ENCODE results near the gene ENOX1. TPM values are rescaled to one million over a fixed set of nuclear protein-coding genes. Genes with fewer than 3 reads are reported as not detected.
"Not testable (repeated sequence)": the region's sequence is repeated elsewhere in the genome, so short reads cannot be mapped to it uniquely, and the experiment has no call there.

Gene ENOX1
- total and polyA plus RNA-seq, 9 donors = 10.1 to 17.5 (median 12.2) TPM

DNA sequence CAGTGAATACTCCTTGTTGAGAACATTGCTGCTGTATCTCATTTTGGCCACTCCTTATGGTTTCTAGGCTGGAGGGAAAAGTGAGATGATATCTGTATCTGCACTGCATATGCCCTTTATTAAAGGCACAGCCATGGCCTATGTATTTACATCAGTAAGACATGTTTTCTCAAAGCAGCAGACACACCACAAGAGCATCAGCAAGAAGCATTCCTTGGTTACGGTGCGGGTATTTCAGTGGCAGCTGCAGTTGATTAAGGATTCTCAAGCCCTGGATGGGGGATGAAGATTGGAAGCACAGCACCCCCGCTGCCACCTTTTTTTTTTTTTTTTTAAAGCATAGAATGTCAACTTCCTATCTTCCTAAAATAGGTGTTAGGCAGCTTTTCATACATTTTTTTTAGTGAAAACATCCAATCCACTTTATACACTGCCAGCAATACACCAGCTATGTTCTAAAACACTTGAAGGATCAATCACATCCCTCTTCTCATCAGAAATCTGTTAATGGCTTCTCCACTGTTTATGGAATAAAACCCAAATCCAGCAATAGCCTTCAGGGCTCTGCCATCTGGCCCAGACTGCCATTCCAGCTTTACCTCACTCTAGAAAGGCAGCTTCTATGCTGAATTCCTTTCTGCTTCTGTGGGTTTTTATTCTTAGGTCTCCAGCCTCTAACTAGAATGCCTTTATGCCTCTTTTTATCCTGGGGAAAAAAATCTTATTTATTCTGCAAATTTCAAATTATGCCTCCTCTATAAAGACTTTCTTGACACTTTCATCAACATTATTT is 432.4 kb downstream of the ENOX1 start:
- peaks cover 17% of the 10 kb centered on the region for H3K4me1 ChIP-seq (ENCODE audit: control insufficient read depth, insufficient read depth, low read length)
- WGBS (ENCODE audit: insufficient coverage) = no CpG with 5 or more reads among the region's 3 CpGs
- no peaks in the 10 kb centered on the region for H3K27me3 ChIP-seq (ENCODE audit: control insufficient read depth, insufficient read depth, low read length)
- H3K36me3 ChIP-seq (ENCODE audit: control insufficient read depth, insufficient read depth, low read length) = peaks cover 13% of the 10 kb centered on the region
- no peak overlapping the region for H3K4me3 ChIP-seq (ENCODE audit: low read length)
- no peak for DNase-seq
- H3K9me3 ChIP-seq (replicated peaks; ENCODE audit: control insufficient read depth, low read depth, low read length) = no peaks in the 10 kb centered on the region
- no peak overlapping the region for H3K27ac ChIP-seq (ENCODE audit: low read length)

DNA sequence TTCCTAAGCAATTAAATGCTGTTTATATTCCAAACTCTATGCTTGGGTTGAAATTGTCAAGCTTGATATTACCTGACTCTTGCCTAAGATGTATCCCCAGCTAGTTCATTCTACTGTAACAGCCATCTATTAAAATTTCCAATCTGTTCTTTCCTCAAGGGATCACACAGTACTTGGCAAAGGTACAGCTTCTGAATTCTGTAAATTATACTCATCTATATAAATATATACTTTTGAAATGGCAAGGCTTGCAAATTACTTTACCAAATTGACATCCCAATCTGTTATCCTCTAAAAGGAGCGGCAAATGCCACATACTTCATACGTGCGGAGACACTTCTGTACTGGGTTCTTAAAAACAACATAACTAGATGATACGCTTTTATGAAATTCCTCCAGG is 433.1 kb downstream of the ENOX1 start:
- Histone ChIP-seq H3K9me3 (replicated peaks; ENCODE audit: control insufficient read depth, low read depth, low read length) (no peaks in the 10 kb centered on the region), H3K4me1 (ENCODE audit: control insufficient read depth, insufficient read depth, low read length) (peaks cover 17% of the 10 kb centered on the region), H3K4me3 (ENCODE audit: low read length) (no peak overlapping the region), H3K27ac (ENCODE audit: low read length) (no peak overlapping the region), H3K27me3 (ENCODE audit: control insufficient read depth, insufficient read depth, low read length) (no peaks in the 10 kb centered on the region), H3K36me3 (ENCODE audit: control insufficient read depth, insufficient read depth, low read length) (peaks cover 13% of the 10 kb centered on the region)
- no CpG with 5 or more reads among the region's 4 CpGs for WGBS (ENCODE audit: insufficient coverage)
- DNase-seq = no peak

DNA sequence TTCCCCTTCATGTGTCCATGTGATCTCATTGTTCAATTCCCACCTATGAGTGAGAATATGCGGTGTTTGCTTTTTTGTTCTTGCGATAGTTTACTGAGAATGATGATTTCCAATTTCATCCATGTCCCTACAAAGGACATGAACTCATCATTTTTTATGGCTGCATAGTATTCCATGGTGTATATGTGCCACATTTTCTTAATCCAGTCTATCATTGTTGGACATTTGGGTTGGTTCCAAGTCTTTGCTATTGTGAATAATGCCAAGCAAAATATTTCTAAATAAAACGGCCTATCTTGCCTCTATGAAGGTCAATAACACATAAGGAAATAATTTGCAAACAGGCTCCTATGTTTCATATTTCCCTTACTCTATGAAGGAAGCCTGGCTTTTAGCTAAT is 435.2 kb downstream of the ENOX1 start:
- H3K9me3 ChIP-seq (replicated peaks; ENCODE audit: control insufficient read depth, low read depth, low read length); H3K4me1 ChIP-seq (ENCODE audit: control insufficient read depth, insufficient read depth, low read length); H3K36me3 ChIP-seq (ENCODE audit: control insufficient read depth, insufficient read depth, low read length); H3K4me3 ChIP-seq (ENCODE audit: low read length); H3K27ac ChIP-seq (ENCODE audit: low read length); DNase-seq; H3K27me3 ChIP-seq (ENCODE audit: control insufficient read depth, insufficient read depth, low read length): not testable (repeated sequence)
- WGBS (ENCODE audit: insufficient coverage) = no CpG with 5 or more reads among the region's 3 CpGs

DNA sequence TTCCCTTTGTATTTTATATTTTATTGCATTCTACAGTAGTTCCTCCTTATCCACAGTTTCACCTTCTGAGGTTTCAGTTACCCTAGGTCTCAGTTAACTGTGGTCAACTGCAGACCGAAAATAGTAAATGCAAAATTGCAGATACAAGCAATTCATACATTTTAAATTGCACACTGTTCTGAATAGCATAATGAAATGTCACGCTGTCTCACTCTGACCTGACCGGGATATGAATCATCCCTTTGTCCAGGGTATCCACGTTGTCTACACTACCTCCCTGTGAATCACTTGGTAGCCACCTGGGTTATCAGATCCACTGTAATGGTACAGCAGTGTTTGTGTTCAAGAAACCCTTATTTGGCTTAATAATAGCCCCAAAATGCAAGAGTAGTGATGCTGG is 438.4 kb downstream of the ENOX1 start:
- WGBS (ENCODE audit: insufficient coverage) = 58% methylated on average over 2 of the region's 4 CpGs

DNA sequence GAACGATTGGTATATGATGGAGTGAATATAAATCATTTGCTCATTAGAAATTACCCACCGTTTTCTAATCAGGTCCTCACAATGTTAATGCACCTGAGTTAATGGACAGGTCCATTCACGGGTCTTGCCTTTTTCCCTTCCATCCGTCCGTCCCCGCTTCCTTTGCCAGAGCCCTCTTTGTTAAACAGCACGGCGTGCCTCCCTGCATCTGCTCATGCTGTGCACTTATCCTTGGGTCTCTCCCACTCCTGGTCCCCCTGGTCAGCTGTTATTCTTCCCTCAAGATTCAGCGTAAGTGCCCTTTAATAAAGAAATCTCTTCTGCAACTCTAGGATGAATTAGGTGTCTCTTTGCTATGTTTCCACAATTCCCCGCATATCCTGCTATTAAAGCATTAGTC is 438.9 kb downstream of the ENOX1 start:
- Histone ChIP-seq H3K36me3 (ENCODE audit: control insufficient read depth, insufficient read depth, low read length) (peaks cover 8% of the 10 kb centered on the region), H3K4me3 (ENCODE audit: low read length) (no peak overlapping the region), H3K4me1 (ENCODE audit: control insufficient read depth, insufficient read depth, low read length) (no peaks in the 10 kb centered on the region), H3K27ac (ENCODE audit: low read length) (no peak overlapping the region), H3K9me3 (replicated peaks; ENCODE audit: control insufficient read depth, low read depth, low read length) (no peaks in the 10 kb centered on the region), H3K27me3 (ENCODE audit: control insufficient read depth, insufficient read depth, low read length) (no peaks in the 10 kb centered on the region)
- 76% methylated on average over 6 of the region's 10 CpGs for WGBS (ENCODE audit: insufficient coverage)
- DNase-seq = no peak

More for the DNA sequence above, 438.4 kb downstream of the ENOX1 start:
- H3K36me3 ChIP-seq (ENCODE audit: control insufficient read depth, insufficient read depth, low read length) = peaks cover 8% of the 10 kb centered on the region
- H3K4me1 ChIP-seq (ENCODE audit: control insufficient read depth, insufficient read depth, low read length) = no peaks in the 10 kb centered on the region
- no peaks in the 10 kb centered on the region for H3K27me3 ChIP-seq (ENCODE audit: control insufficient read depth, insufficient read depth, low read length)
- H3K27ac ChIP-seq (ENCODE audit: low read length) = no peak overlapping the region
- no peaks in the 10 kb centered on the region for H3K9me3 ChIP-seq (replicated peaks; ENCODE audit: control insufficient read depth, low read depth, low read length)
- DNase-seq = no peak
- H3K4me3 ChIP-seq (ENCODE audit: low read length) = no peak overlapping the region

DNA sequence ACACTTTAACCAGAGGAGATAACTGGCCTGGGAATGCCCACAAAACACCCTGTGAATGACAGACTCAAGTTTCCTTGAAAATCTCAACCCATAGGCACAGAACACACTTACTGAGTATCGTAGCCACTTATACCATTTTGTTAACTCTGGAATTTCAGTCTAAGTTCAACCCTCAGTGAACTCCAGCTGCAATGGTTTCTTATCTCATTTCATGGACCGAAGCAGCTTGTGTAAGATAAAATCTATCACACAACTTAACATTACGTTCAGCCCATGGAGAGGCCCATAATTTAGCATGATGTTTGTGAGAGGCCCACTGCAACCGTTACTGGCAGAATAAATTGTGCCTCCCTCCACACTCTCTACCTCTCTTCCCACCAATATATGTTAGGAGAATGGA is 440.3 kb downstream of the ENOX1 start:
- WGBS (ENCODE audit: insufficient coverage) = 89% methylated on average over 1 of the region's 4 CpGs
- Histone ChIP-seq H3K36me3 (ENCODE audit: control insufficient read depth, insufficient read depth, low read length) (peaks cover 8% of the 10 kb centered on the region), H3K27ac (ENCODE audit: low read length) (no peak overlapping the region), H3K4me3 (ENCODE audit: low read length) (no peak overlapping the region), H3K9me3 (replicated peaks; ENCODE audit: control insufficient read depth, low read depth, low read length) (no peaks in the 10 kb centered on the region), H3K4me1 (ENCODE audit: control insufficient read depth, insufficient read depth, low read length) (no peaks in the 10 kb centered on the region), H3K27me3 (ENCODE audit: control insufficient read depth, insufficient read depth, low read length) (no peaks in the 10 kb centered on the region)
- no peak for DNase-seq

DNA sequence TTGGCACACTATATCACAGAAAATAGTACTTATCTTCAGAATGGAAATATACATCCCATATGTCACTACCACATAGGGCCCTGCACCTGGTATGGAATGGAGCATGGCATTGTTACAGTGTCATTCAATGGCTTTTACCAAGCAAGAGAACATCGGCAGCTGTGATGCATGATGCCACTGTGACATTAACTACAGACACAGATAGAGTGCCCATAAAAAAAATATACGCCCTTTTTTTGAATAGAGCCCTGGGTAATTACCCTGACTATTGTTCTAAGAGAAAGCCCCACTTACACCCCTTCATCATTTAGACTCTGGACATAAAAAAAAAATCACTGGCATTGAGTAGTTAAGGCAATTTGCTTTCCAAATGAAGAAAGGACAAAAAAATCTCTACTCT is 443.1 kb downstream of the ENOX1 start:
- Histone ChIP-seq H3K9me3 (replicated peaks; ENCODE audit: control insufficient read depth, low read depth, low read length) (no peaks in the 10 kb centered on the region), H3K4me1 (ENCODE audit: control insufficient read depth, insufficient read depth, low read length) (peaks cover 11% of the 10 kb centered on the region), H3K4me3 (ENCODE audit: low read length) (no peak overlapping the region), H3K27me3 (ENCODE audit: control insufficient read depth, insufficient read depth, low read length) (no peaks in the 10 kb centered on the region), H3K27ac (ENCODE audit: low read length) (no peak overlapping the region), H3K36me3 (ENCODE audit: control insufficient read depth, insufficient read depth, low read length) (peaks cover 8% of the 10 kb centered on the region)
- no peak for DNase-seq
- WGBS (ENCODE audit: insufficient coverage) = no CpG with 5 or more reads among the region's 2 CpGs

DNA sequence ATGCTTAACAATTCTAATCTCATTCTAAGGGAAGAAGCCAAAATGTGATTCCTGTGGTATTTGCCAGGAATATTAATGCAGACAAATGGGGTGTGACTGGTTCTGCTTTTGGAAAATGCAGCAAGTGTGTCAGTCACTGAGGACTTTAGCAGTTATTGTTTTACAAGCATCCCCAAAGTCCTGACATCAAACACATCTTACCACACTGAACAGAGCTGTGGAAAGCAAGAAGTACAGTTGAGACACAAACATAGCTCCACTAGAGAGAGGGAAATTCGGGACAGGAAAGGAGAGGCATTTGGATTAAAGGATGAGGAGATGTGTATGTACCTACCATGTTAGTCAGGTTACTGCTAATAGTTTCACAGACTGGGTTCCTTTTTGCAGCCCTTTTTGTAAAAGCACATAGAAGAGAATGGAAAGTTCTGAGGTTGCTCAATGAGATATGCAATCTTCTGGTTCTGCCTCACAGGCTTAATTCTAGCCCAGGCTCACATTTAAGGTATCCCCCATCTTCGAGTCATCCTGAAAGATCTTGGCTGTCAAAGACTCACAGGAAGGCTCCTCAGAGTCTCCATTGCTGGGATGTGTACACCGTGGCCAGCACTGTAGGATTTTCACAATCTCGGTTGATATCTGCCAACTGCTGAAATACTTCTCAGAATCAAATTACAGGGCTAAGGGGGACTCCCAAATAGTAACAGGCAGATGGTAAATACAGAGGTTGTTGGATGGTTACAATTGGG is 446.8 kb downstream of the ENOX1 start:
- no peak overlapping the region for H3K4me3 ChIP-seq (ENCODE audit: low read length)
- no peak for DNase-seq
- H3K27ac ChIP-seq (ENCODE audit: low read length) = no peak overlapping the region
- H3K4me1 ChIP-seq (ENCODE audit: control insufficient read depth, insufficient read depth, low read length) = peaks cover 16% of the 10 kb centered on the region
- H3K9me3 ChIP-seq (replicated peaks; ENCODE audit: control insufficient read depth, low read depth, low read length) = no peaks in the 10 kb centered on the region
- peaks cover 8% of the 10 kb centered on the region for H3K36me3 ChIP-seq (ENCODE audit: control insufficient read depth, insufficient read depth, low read length)
- H3K27me3 ChIP-seq (ENCODE audit: control insufficient read depth, insufficient read depth, low read length) = no peaks in the 10 kb centered on the region
- 71% methylated on average over 1 of the region's 4 CpGs for WGBS (ENCODE audit: insufficient coverage)

DNA sequence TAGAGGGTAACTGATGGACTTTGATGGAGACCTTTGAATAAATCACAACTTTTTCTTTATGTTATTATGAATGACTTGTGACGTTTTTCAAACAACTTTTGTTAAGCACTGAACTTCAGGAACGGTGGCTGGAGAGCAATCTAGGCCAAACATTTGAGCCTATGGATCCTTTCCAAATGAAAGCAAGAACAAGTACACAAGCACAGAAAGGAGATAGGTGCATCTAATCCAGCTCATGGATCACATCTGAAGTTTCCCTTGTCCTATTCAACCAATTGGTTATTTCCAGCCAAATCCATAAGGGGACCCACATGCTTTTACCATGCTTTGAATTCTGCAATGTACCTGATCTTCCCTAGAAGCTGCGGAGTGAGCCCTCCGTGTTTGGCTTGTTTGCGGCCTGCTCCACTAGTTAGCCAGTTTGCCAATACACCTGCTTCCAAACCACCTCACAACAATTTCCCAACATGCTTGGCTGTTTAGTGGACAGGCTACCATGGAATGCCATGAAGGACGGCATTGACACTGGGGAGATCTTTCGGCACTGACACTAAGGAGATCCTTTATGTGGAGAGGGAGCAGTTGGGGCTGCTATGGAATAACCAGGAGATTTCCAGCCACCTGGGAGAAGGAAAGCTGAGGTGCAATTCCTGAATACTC is 447.5 kb downstream of the ENOX1 start:
- WGBS (ENCODE audit: insufficient coverage) = 49% methylated on average over 2 of the region's 7 CpGs
- Histone ChIP-seq H3K27ac (ENCODE audit: low read length) (no peak overlapping the region), H3K4me3 (ENCODE audit: low read length) (no peak overlapping the region), H3K4me1 (ENCODE audit: control insufficient read depth, insufficient read depth, low read length) (peaks cover 19% of the 10 kb centered on the region), H3K36me3 (ENCODE audit: control insufficient read depth, insufficient read depth, low read length) (peaks cover 8% of the 10 kb centered on the region), H3K9me3 (replicated peaks; ENCODE audit: control insufficient read depth, low read depth, low read length) (no peaks in the 10 kb centered on the region), H3K27me3 (ENCODE audit: control insufficient read depth, insufficient read depth, low read length) (no peaks in the 10 kb centered on the region)
- no peak for DNase-seq

DNA sequence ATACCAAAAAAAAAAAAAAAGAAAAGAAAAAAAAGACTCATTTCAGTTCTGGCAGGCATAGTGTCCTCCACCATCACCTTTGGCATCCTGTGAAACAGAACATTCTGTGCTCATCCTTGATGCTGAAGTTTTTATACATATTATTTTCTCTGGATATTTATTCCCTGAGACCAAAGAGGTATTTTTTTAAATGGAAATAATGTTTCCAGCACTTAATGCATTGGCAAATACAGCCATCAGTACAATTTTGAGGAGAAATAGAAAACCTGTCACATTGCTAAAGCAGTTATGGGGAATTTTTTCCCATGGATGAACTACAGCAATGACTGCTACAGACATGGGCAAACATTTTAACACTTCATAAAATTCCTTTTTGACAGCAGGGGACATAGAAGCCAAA is 451.0 kb downstream of the ENOX1 start:
- Histone ChIP-seq H3K36me3 (ENCODE audit: control insufficient read depth, insufficient read depth, low read length) (no peaks in the 10 kb centered on the region), H3K27me3 (ENCODE audit: control insufficient read depth, insufficient read depth, low read length) (no peaks in the 10 kb centered on the region), H3K4me1 (ENCODE audit: control insufficient read depth, insufficient read depth, low read length) (peaks cover 29% of the 10 kb centered on the region), H3K9me3 (replicated peaks; ENCODE audit: control insufficient read depth, low read depth, low read length) (no peaks in the 10 kb centered on the region), H3K27ac (ENCODE audit: low read length) (no peak overlapping the region), H3K4me3 (ENCODE audit: low read length) (no peak overlapping the region)
- peak; percentile 92 for DNase-seq

All from muscle of leg (tissue), 11 donors.